OCI-LY3 (cell line): Measurements from ENCODE around the gene ANKRD30A.

Experiments
- H2AFZ ChIP-seq: fragments of 200-600, 300-600 bp; shearing (Covaris generic); 2 replicates; pipeline ENCODE4 v1.6.0; 2014; ENCODE audit warnings: antibody characterized with exemption, low read depth, low read length
- H3K27ac ChIP-seq: fragments of 200-600, 300-600 bp; sonication (generic); 2 replicates; pipeline ENCODE4 v1.5.1; 2014; ENCODE audit warnings: mild to moderate bottlenecking, low read length, moderate library complexity, mixed read lengths
- H3K27me3 ChIP-seq: fragments of 200-600, 300-600 bp; sonication (generic); 2 replicates; pipeline ENCODE4 v1.6.1; 2014; ENCODE audit warnings: low read depth, low read length, mixed read lengths
- H3K36me3 ChIP-seq: fragments of 200-600, 300-600 bp; sonication (generic); replicated peaks from 2 replicates; pipeline ENCODE3; 2014; ENCODE audit warnings: low read depth, low read length, mixed read lengths
- H3K4me1 ChIP-seq: fragments of 300-600, 200-600 bp; sonication (generic); 2 replicates; pipeline ENCODE4 v1.6.1; 2014; ENCODE audit warnings: low read length, mixed read lengths
- H3K4me2 ChIP-seq: fragments of 200-600, 300-600 bp; sonication (generic); 2 replicates; pipeline ENCODE4 v1.6.1; 2014; ENCODE audit warnings: low read length, mixed read lengths
- H3K4me3 ChIP-seq: fragments of 300-600, 200-600 bp; sonication (generic); 2 replicates; pipeline ENCODE4 v1.5.1; 2014; ENCODE audit warnings: antibody characterized with exemption, mild to moderate bottlenecking, low read length, moderate library complexity
- H3K79me2 ChIP-seq: fragments of 300-600, 200-600 bp; shearing (Covaris generic); 2 replicates; pipeline ENCODE4 v1.6.1; 2014; ENCODE audit warnings: mild to moderate bottlenecking, low read length, mixed read lengths
- H3K9ac ChIP-seq: fragments of 300-600, 200-600 bp; shearing (Covaris generic); 2 replicates; pipeline ENCODE4 v1.6.0; 2014; ENCODE audit warnings: mild to moderate bottlenecking, low read length, moderate library complexity
- H3K9me3 ChIP-seq: fragments of 200-600, 300-600 bp; shearing (Covaris generic); 2 replicates; pipeline ENCODE4 v1.6.1; 2014; ENCODE audit warnings: low read length, mixed read lengths; ENCODE audit not compliant: insufficient read depth
- H4K20me1 ChIP-seq: fragments of 200-600, 300-600 bp; sonication (generic); 2 replicates; pipeline ENCODE4 v1.6.1; 2016; ENCODE audit warnings: low read length, mixed read lengths; ENCODE audit not compliant: insufficient read depth
- EZH2phosphoT487 ChIP-seq: fragments of 200-600 bp; shearing (Covaris generic); IDR thresholded peaks from 2 replicates; pipeline ENCODE4 v1.6.1; 2018; ENCODE audit warnings: antibody characterized with exemption, mixed run types, low read depth
- TF ChIP-seq, protein P1 (sequence below): fragments of 200-600, 300-600 bp; sonication (generic); IDR thresholded peaks from 2 replicates; pipeline ENCODE4 v1.5.1; 2014; ENCODE audit warnings: antibody characterized with exemption, low read length, low read depth

ANKRD30A gene

DNA sequence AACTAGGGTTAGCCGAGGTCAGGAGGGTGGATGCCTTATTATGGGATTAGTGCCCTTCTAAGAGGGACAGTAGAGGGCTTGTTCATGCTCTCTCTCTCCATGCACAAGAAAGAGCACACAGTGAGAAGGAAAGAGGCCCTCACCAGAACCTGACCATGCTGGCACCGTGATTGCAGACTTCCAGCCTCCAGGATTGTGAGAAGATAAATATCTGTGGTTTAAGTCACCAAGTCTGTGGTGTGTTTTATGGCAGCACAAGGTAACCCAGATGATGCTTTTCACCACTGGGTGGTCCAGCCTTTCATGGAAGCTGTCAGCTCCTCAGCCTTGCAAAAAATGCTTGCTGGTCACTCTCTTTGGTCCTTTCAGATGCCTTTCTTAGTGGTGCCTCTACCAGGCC is 175.9 kb downstream of the ANKRD30A start:
- Histone ChIP-seq H3K4me3 (no peak overlapping the region), H4K20me1 (no peaks in the 10 kb centered on the region), H2AFZ (no peak overlapping the region), H3K9me3 (no peaks in the 10 kb centered on the region), H3K27me3 (no peaks in the 10 kb centered on the region), H3K4me2 (no peak overlapping the region), H3K27ac (no peak overlapping the region), H3K36me3 (no peaks in the 10 kb centered on the region), H3K79me2 (no peaks in the 10 kb centered on the region), H3K4me1 (0 out of 2 replicates have a peak, but pooled peaks cover 6% of the 10 kb centered on the region), H3K9ac (no peak overlapping the region)
- TF ChIP-seq, protein P1, sequence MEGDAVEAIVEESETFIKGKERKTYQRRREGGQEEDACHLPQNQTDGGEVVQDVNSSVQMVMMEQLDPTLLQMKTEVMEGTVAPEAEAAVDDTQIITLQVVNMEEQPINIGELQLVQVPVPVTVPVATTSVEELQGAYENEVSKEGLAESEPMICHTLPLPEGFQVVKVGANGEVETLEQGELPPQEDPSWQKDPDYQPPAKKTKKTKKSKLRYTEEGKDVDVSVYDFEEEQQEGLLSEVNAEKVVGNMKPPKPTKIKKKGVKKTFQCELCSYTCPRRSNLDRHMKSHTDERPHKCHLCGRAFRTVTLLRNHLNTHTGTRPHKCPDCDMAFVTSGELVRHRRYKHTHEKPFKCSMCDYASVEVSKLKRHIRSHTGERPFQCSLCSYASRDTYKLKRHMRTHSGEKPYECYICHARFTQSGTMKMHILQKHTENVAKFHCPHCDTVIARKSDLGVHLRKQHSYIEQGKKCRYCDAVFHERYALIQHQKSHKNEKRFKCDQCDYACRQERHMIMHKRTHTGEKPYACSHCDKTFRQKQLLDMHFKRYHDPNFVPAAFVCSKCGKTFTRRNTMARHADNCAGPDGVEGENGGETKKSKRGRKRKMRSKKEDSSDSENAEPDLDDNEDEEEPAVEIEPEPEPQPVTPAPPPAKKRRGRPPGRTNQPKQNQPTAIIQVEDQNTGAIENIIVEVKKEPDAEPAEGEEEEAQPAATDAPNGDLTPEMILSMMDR, result no peak
- no peak for TF ChIP-seq EZH2phosphoT487

DNA sequence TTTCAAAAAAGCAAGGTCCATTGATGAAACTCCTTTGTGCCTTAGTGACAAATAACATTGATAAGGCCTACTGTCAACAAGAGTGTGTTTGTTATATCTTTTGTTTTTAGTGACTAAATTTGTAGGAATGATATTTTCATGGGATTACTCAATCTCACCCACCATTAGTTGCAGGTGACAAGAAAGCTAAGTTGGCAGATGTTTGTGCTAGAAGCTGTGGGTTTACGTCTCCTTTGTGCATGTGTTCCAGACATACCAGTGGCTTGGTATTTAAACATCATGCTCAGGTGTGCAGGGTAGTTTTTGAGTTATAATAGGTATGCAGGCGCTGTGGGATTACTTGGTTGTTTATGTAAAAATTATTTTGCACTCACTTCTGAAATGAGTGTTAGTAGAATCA is 178.6 kb downstream of the ANKRD30A start:
- 0 out of 2 replicates have a peak, but pooled peaks cover under 1% of the 10 kb centered on the region for H3K4me1 ChIP-seq
- no peaks in the 10 kb centered on the region for H3K79me2 ChIP-seq
- no peak overlapping the region for H2AFZ ChIP-seq
- no peak overlapping the region for H3K9ac ChIP-seq
- no peak for TF ChIP-seq EZH2phosphoT487
- H3K27me3 ChIP-seq, result no peaks in the 10 kb centered on the region
- no peaks in the 10 kb centered on the region for H3K9me3 ChIP-seq
- no peak overlapping the region for H3K4me3 ChIP-seq
- no peaks in the 10 kb centered on the region for H4K20me1 ChIP-seq
- no peak overlapping the region for H3K4me2 ChIP-seq
- H3K27ac ChIP-seq, result no peak overlapping the region
- no peaks in the 10 kb centered on the region for H3K36me3 ChIP-seq

DNA sequence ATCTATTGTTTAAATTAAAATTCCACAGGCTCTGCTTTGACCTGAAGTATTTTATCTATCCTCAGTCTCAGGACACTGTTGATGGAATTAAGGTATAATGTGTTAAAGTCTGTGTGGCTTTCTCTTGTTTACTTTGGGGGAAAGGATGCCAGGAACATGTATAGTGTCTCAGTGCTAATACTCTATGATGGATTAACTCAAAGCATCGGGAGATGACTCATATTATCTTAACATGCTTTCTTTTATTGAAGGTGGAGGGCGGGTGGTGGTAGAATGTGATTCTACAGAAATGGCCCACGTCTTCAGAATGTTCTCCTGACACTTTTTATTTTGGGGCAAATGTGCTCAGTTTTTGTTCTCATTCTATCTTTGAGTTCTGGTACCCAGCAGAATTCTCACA is 189.0 kb downstream of the ANKRD30A start:
- Histone ChIP-seq H3K9ac (no peak overlapping the region), H3K27me3 (no peaks in the 10 kb centered on the region), H3K9me3 (no peaks in the 10 kb centered on the region), H3K27ac (no peak overlapping the region), H3K79me2 (no peaks in the 10 kb centered on the region), H2AFZ (no peak overlapping the region), H3K36me3 (no peaks in the 10 kb centered on the region), H3K4me3 (no peak overlapping the region), H4K20me1 (no peaks in the 10 kb centered on the region), H3K4me1 (peaks cover 8% of the 10 kb centered on the region), H3K4me2 (no peak overlapping the region)
- TF ChIP-seq, protein P1, result no peak
- no peak for TF ChIP-seq EZH2phosphoT487

DNA sequence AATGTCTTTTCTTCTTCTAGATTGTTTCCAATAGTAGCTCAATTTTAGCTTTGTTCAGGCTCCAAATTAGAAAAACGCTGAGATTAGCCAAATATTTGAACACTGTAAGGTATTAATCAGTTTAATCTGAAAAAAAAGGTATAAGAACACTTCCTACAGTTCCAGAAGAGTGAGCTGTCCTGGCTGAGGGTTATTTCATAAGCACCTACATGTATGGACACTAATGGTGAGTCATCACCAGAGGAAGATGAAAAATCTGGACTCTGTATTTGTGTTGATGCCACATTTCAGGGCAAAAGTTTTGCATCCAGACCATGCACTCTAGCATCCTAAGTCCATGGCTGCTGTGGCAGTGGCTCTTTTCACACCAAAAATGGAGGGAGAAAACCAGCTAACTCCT is 189.5 kb downstream of the ANKRD30A start:
- H3K36me3 ChIP-seq, result no peaks in the 10 kb centered on the region
- no peak overlapping the region for H3K4me2 ChIP-seq
- H3K4me1 ChIP-seq, result peaks cover 8% of the 10 kb centered on the region
- no peaks in the 10 kb centered on the region for H4K20me1 ChIP-seq
- TF ChIP-seq, protein P1, result no peak
- no peak for TF ChIP-seq EZH2phosphoT487
- H3K27me3 ChIP-seq, result no peaks in the 10 kb centered on the region
- H3K27ac ChIP-seq, result no peak overlapping the region
- H3K9ac ChIP-seq, result no peak overlapping the region
- no peak overlapping the region for H3K4me3 ChIP-seq
- no peak overlapping the region for H2AFZ ChIP-seq
- H3K79me2 ChIP-seq, result no peaks in the 10 kb centered on the region
- H3K9me3 ChIP-seq, result no peaks in the 10 kb centered on the region

DNA sequence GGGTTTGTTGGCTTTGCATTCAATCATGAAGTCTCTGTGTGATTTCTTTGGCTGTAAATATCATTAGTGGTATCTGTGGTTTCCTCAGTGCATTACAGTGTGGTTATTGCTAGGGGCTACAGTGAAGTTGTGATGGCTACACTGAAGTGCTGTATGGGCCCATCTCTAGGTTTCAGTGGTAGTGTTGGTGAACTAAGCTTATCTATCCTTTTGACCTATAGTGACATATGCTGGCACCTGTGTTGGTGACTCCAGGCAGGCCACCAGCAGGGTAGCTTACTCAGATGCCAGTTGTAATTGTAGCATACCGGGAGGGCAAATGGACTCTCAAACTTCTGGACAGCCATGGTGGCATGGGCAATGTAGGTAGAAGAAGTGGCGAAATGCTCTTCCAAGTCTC is 219.0 kb downstream of the ANKRD30A start:
- Histone ChIP-seq H3K27ac (no peak overlapping the region), H3K27me3 (no peaks in the 10 kb centered on the region), H3K4me3 (no peak overlapping the region), H3K79me2 (no peaks in the 10 kb centered on the region), H3K9ac (no peak overlapping the region), H3K36me3 (no peaks in the 10 kb centered on the region), H4K20me1 (no peaks in the 10 kb centered on the region), H3K4me1 (no peaks in the 10 kb centered on the region), H2AFZ (no peak overlapping the region), H3K4me2 (no peak overlapping the region), H3K9me3 (no peaks in the 10 kb centered on the region)
- TF ChIP-seq, protein P1, result no peak
